ENCODE results near the gene SAMD13.

Gene SAMD13

DNA sequence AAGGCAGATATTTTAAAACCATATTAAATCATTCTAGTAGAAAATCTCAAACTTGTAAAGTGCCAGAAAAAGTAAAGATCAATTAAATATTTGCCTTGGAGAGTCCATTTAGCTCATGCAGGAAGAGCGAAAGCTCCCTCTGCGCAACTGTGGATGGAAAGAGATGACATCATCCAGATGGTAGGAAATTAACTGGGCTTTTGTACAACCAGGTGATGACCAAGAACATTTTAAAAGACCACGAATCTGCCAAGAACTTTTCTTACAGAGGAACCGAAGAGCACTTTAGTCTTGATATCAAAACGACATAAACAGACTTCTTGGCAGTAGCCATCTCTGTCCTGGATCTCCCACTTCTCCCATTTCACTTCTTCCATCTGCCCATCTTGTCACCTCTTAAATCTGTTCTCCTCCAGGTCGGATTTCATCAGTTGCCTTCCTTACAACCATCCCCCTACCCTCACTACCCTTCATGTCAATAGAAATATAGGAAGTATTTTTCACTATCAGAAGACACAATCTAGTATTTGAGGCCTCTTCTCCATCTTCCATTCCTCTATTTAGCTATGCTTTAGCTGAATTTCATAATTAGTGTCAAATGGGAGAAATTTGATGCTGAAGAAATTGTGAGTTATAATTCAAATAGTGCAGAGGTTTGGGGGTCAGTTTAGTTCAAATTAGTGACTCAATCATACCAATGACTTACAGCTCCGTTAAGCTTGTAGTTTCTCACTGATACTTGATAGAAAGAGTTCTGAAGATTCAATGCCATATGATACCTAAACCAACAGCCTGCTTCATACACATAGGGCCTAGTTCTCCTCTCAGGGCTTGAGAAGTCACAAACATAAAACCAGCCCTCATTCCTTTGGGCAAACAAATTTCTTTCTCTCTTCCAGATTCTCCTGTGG is 74.7 kb downstream of the SAMD13 start:
- DNase-seq: no peak

DNA sequence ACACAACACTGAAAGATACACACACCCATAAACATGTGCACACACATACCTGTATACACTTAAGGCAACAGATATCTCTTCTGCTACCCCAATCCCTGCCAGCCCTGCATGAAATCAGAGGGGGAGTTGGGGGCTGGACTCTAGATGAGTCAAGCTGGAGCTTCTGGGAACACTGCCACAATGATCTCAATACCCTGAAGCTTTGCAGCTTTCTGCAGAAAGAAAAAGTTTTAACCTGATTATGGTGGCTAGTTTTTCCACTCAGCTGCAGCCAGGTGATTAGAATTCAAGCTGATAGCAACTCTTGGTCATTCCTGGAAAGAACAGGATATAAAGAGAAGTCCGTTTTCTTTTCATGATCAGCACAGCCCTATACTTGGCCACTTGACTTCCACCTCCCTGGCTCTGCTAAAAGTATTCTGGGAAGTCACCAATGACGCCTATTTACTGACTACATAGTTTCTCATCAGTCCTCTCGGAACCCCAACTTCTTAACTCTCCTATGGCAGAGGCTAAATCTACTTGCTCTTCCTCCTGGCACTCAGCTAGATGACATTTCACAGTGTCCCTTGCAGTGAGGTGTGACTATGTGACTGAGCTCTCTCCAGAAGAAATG is 76.1 kb downstream of the SAMD13 start:
- DNase-seq: no peak

DNA sequence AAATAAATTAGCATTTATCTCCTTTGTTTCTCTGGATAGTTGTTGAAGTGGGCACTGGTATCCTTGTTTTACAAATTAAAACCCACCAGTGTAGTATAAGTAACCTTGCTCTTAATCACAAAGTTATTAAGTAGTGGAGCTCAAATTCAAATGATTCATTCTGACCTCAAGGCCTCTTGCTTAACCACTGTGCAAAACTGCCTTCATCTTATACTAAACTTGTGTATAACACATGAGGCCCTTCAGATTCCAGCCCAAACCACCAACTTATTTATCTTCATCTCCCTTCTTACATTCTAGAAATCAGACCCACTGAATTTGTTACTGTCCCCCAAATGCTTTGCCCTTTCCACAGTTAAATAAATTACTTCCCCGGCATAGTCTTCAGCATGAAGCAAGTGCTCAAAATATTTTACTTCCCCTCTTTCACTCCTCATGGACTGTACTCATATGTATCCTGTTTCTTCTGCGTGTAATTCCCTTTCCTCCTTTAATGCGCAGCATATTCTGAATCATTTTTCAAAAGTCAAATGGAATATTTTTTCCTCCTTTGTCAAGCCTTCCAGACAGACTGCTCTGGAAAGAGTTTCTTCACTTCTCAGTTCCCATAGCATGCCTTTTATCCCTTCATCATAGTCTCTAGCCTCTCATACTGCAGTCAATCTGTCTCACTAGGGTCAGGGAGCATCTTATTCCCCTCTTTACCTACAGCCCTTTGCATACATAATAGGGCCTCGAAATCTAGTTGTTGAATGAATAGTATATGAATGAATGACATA is 77.8 kb downstream of the SAMD13 start:
- peak; percentile 25 to 26 for DNase-seq

DNA sequence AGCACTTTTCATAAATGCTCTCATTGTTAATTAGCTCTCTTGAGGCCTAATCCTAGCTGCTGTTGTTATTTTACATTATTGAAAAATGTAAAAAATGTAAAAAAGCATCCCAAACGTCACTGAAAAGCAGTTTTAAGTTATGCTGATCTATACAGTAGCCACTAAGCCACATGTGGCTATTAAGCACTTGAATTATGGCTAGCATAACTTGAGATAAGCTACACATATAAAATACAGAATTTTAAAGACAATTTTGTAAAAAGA is 78.3 kb downstream of the SAMD13 start:
- no peak for DNase-seq

DNA sequence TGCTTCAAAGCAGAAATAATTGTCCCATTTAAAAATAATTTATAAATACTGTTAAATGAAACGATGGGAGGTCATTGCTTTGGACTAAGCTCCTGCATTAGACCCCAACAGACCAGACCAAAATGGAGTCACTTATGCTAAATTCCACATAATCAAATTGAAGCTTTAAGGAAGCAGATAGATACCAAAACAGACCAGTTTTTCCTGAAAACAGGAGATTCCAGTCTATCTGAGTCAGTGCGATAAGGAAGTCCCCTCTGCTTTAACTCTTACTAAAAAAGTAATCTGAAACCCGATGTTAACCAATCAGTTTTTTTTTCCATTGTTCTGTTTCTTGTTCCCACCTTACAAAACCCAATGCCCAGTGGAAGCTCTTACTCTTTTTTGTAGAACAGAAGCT is 80.6 kb downstream of the SAMD13 start:
- no peak for DNase-seq

DNA sequence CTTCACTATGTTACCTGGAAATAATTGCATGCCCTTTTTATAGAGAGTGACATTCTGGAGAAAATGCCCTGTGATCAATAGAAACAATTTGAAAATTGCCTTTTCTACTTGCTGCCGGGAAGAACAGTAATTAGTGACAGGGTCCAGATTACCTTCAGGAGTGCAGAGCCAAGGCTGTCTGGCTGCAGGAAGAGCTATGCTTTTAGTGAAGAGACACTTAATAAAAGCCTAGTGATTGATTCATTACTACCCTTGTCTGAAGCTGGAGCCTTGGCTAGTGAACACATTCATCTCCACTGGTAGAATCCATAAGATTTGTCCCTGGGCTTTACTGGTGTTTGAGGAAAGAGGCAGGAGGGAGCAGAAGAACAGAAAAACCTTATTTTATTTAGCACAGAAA is 83.8 kb downstream of the SAMD13 start:
- no peak for DNase-seq

DNA sequence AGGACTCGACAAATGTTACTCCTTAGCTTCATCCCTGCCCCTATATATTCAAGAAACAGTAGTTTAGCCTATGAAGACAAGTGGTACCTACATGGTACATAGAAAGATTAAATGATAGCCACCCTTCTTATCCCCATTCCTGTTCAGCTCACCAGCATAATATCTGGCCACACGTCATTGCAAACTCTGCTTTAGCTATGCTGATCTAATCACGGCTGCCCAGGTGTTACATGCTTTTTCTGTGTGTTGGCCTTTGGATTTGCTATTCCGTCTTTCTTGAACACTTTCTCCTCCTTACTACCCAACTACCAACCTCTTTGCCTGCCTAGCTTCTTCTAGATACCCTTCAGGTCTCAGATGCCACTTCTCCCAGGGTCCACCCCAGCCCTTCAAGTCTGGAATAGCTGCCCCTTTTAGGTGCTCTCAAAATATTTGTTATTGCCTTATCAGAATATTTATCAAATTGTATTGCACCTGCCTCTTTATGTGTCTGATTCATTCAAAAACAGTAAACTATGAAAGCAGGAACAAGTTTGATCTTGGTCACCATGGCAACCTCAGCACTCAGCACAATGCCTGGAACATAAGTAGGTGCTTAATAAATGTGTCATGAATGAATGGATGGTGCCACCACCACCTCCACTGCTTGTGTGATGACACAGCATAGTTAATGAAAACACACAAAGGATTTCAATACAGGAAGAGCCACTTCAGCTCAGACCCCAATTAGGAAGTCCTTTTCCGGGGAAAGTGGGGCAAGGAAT is 85.4 kb downstream of the SAMD13 start:
- DNase-seq: no peak

DNA sequence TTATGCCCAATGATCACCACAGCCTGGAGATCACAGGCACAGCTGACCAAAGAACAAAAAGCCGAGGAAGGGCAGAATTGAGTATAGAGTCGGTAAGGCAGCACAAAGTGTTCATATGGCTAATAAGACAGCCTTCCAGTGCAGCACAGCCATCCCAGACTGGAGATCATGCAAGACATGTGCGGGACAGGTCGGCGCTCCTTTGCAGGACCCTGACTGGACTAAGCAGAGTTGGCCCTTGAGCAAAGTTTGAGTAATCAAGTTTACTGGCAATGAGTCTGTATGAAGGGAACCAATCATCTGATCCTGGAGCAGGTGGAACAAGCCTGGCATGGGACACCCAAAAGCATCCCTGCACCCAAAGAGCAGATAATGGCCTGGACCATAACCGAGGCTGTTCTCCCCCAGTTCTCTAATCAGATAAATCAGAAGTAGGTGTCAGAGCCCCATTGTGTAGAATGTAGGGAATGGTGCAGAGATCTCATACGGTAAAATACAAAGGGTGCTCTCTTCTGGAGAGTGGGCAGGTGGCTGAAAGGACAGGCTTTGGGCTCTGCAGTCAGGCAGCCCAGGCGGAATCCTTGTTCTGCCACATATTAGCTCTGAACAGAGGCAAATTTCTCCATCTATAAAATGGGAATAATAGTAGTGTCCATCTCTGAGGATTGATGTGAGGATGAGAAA is 86.1 kb downstream of the SAMD13 start:
- no peak for DNase-seq

DNA sequence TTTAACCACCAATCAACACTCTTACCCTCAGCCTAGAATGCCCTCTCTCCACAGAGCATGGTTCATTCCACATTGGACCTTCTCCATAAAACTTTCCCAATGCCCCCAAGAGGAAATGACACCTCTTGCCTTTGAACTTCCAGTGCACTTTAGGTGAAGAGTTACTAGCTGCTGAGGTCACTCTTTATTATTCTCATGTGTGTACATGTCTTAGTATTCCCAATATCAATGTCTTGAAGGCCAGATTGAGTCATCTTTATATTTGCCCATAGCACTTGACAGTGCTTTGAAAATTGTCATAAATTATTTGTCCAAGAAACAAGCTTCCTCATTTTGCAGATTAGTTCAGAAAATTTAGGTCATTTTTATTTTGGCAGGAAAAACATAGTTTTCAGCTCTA is 88.7 kb downstream of the SAMD13 start:
- peak; percentile 39 to 65 for DNase-seq

DNA sequence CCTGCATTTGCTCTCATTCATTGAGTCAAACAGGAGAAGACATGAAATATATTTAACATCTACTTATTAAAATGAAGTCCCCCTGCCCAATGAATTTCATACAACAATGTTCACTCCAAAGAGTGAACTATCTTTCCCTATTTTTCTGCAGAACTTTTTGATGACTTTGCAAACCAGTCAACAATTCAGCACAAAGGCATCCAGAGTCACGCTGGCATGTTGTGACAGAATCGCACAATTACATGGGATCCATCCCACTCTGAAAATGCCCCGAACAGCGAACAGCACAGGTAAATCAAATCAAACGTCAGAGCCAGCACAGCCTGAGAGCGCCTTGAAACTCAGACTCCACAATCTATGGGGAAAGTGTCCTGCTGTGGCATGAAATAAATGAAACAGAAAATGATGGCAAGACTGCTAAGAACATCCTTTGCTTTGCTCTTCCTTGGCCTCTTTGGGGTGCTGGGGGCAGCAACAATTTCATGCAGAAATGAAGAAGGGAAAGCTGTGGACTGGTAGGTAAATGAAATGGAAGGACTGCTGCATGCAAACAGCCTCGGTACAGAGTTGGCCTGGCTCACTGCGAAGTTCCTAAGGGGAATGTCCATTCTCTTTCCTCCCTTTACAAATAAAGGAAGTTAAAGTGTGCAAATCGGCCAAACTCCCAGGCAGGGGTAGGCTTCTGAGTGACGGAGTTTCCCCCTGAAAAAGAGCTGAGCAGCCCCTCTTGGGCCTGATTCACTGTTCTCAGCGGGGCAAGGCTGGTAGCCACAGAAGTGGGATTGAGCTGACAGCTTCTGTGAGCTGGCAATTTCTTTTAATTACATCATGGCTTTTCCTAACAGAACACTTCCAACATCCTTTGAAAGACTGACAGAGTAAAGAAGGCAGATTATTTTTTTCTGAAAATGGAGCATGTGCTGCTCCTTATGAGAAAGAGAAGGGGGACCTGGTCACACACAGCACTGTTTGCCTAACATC is 97.0 kb downstream of the SAMD13 start, which contains the start of gene DNASE2B:
Gene DNASE2B (plus strand): TSS at position 310 of the 981 bp plus-strand sequence. CDS start 81 bp downstream, at position 391.
- DNase-seq: no peak

Measured in inflammatory macrophage treated with lipopolysaccharide for 1 hour (primary cell).